Neural cell (in vitro differentiated cells): Measurements from ENCODE around the gene SPAG6. TPM values are rescaled to one million over a fixed set of nuclear protein-coding genes. Genes with fewer than 3 reads are reported as not detected.
A peak's percentile ranks its signal among the peaks of the same experiment; 100 is the strongest.

ENCODE experiments used
- H2AFZ ChIP-seq: fragments of 200-600, 300-800 bp; sonication (generic), shearing (Covaris generic); 2 replicates; pipeline ENCODE4 v1.6.0; 2014; ENCODE audit warnings: low read depth, mild to moderate bottlenecking, antibody characterized with exemption, low read length, moderate library complexity
- H3F3A ChIP-seq: fragments of 200-600 bp; shearing (Covaris generic); 2 replicates; pipeline ENCODE4 v1.6.1; 2016; ENCODE audit warnings: mild to moderate bottlenecking, moderate library complexity, mixed read lengths, antibody characterized with exemption, low read length; ENCODE audit not compliant: insufficient read depth, poor library complexity, severe bottlenecking
- H3K27ac ChIP-seq: fragments of 200-600, 300-800 bp; sonication (generic), shearing (Covaris generic); 2 replicates; pipeline ENCODE4 v1.5.1; 2014; ENCODE audit warnings: mild to moderate bottlenecking, low read length, moderate library complexity
- H3K27me3 ChIP-seq: fragments of 300-800, 200-600 bp; sonication (generic), shearing (Covaris generic); 2 replicates; pipeline ENCODE4 v1.6.0; 2014; ENCODE audit warnings: mild to moderate bottlenecking, low read depth, low read length, moderate library complexity; ENCODE audit not compliant: insufficient read depth
- H3K36me3 ChIP-seq: fragments of 300-800, 200-600 bp; sonication (generic), shearing (Covaris generic); 2 replicates; pipeline ENCODE4 v1.5.1; 2014; ENCODE audit warnings: mild to moderate bottlenecking, antibody characterized with exemption, low read length, moderate library complexity; ENCODE audit not compliant: insufficient read depth
- H3K4me2 ChIP-seq: fragments of 300-800, 200-600 bp; sonication (generic), shearing (Covaris generic); 2 replicates; pipeline ENCODE4 v1.6.0; 2014; ENCODE audit warnings: mild to moderate bottlenecking, low read length
- H3K4me3 ChIP-seq: fragments of 300-800, 200-600 bp; sonication (generic), shearing (Covaris generic); 2 replicates; pipeline ENCODE4 v1.5.1; 2014; ENCODE audit warnings: mild to moderate bottlenecking, low read length, moderate library complexity
- H3K79me2 ChIP-seq: fragments of 200-600 bp; shearing (Covaris generic); replicated peaks from 2 replicates; pipeline ENCODE4 v1.6.0; 2014; ENCODE audit warnings: mild to moderate bottlenecking, low read length, moderate library complexity; ENCODE audit not compliant: insufficient read depth
- H3K9ac ChIP-seq: fragments of 300-800, 200-600 bp; sonication (generic), shearing (Covaris generic); 2 replicates; pipeline ENCODE4 v1.6.1; 2016; ENCODE audit warnings: mild to moderate bottlenecking, low read length, mixed read lengths
- H3K9me2 ChIP-seq: fragments of 200-600 bp; shearing (Covaris generic); 2 replicates; pipeline ENCODE4 v1.6.1; 2016; ENCODE audit warnings: mild to moderate bottlenecking, low read length, mixed read lengths; ENCODE audit not compliant: insufficient read depth
- H3K9me3 ChIP-seq: fragments of 200-600, 300-800 bp; sonication (generic), shearing (Covaris generic); 2 replicates; pipeline ENCODE4 v1.6.1; 2016; ENCODE audit warnings: mild to moderate bottlenecking, mixed run types, low read length, moderate library complexity, mixed read lengths
- H4K20me1 ChIP-seq: fragments of 200-600 bp; shearing (Covaris generic); 2 replicates; pipeline ENCODE4 v1.6.1; 2016; ENCODE audit warnings: mild to moderate bottlenecking, mixed run types; ENCODE audit not compliant: insufficient read depth
- EP300 ChIP-seq: fragments of 450-650 bp; conservative IDR thresholded peaks from 2 replicates; pipeline ENCODE4 v1.6.1; 2014; ENCODE audit warnings: antibody characterized with exemption, mild to moderate bottlenecking, moderate library complexity; ENCODE audit not compliant: poor library complexity, severe bottlenecking
- EZH2 ChIP-seq: fragments of 200-600, 300-800 bp; shearing (Covaris generic), sonication (generic); IDR thresholded peaks from 2 replicates; pipeline ENCODE4 v1.6.1; 2014; ENCODE audit warnings: antibody characterized with exemption, low read length, borderline replicate concordance, mild to moderate bottlenecking; ENCODE audit not compliant: insufficient read depth, poor library complexity, severe bottlenecking
- MXI1 ChIP-seq: fragments of 450-650 bp; conservative IDR thresholded peaks from 2 replicates; pipeline ENCODE4 v1.6.1; 2014; ENCODE audit warnings: antibody characterized with exemption, mild to moderate bottlenecking; ENCODE audit not compliant: poor library complexity, severe bottlenecking
- POLR2AphosphoS5 ChIP-seq: IDR thresholded peaks from 2 replicates; pipeline ENCODE4 v1.6.1; 2012
- RAD21 ChIP-seq: fragments of 450-650 bp; conservative IDR thresholded peaks from 2 replicates; pipeline ENCODE4 v1.6.1; 2014; ENCODE audit warnings: antibody characterized with exemption, mild to moderate bottlenecking, moderate library complexity
- SMC3 ChIP-seq: fragments of 450-650 bp; conservative IDR thresholded peaks from 2 replicates; pipeline ENCODE4 v1.6.1; 2014; ENCODE audit warnings: antibody characterized with exemption, mild to moderate bottlenecking, moderate library complexity; ENCODE audit not compliant: poor library complexity
- TAF1 ChIP-seq: IDR thresholded peaks from 2 replicates; pipeline ENCODE4 v1.6.1; 2012; ENCODE audit warnings: low read depth
- polyA plus RNA-seq: library from polyadenylated mRNA; depleted of rRNA; stranded (reverse); fragments of >200 nt; gene quantifications from 2 replicates; pipeline ENCODE4 v1.2.3, GENCODE V29; 2014
- TF ChIP-seq, protein P1 (sequence below): fragments of 450-650 bp; IDR thresholded peaks from 2 replicates; pipeline ENCODE4 v1.5.1; 2014; ENCODE audit warnings: antibody characterized with exemption, mild to moderate bottlenecking, moderate library complexity; ENCODE audit not compliant: poor library complexity, severe bottlenecking

Gene SPAG6
- polyA plus RNA-seq, 1 donor from 2014 or later = 0.36 TPM

- Histone ChIP-seq H3F3A (no peaks in the 10 kb centered on the region), H3K27me3 (no peaks in the 10 kb centered on the region), H3K9me2 (no peaks in the 10 kb centered on the region), H2AFZ (peak overlapping the region; percentile 88), H3K4me3 (peak overlapping the region; percentile 82), H3K36me3 (no peaks in the 10 kb centered on the region), H4K20me1 (no peaks in the 10 kb centered on the region), H3K79me2 (peaks cover 20% of the 10 kb centered on the region), H3K9ac (peak overlapping the region; percentile 98), H3K4me2 (peak overlapping the region; percentile 95), H3K9me3 (no peaks in the 10 kb centered on the region), H3K27ac (peak overlapping the region; percentile 97)
- TF ChIP-seq SMC3 (no peak), EP300 (no peak), EZH2 (no peak), TAF1 (no peak), MXI1 (no peak), POLR2AphosphoS5 (no peak)
- TF ChIP-seq, protein P1, sequence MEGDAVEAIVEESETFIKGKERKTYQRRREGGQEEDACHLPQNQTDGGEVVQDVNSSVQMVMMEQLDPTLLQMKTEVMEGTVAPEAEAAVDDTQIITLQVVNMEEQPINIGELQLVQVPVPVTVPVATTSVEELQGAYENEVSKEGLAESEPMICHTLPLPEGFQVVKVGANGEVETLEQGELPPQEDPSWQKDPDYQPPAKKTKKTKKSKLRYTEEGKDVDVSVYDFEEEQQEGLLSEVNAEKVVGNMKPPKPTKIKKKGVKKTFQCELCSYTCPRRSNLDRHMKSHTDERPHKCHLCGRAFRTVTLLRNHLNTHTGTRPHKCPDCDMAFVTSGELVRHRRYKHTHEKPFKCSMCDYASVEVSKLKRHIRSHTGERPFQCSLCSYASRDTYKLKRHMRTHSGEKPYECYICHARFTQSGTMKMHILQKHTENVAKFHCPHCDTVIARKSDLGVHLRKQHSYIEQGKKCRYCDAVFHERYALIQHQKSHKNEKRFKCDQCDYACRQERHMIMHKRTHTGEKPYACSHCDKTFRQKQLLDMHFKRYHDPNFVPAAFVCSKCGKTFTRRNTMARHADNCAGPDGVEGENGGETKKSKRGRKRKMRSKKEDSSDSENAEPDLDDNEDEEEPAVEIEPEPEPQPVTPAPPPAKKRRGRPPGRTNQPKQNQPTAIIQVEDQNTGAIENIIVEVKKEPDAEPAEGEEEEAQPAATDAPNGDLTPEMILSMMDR = no peak
Measured at GRCh38 chr10:22437620-22438588, 92.6 kb downstream of the SPAG6 start.

- Histone ChIP-seq H3K4me2 (peak overlapping the region; percentile 95), H3K9me3 (no peaks in the 10 kb centered on the region), H2AFZ (no peak overlapping the region), H4K20me1 (no peaks in the 10 kb centered on the region), H3K27me3 (no peaks in the 10 kb centered on the region), H3F3A (no peaks in the 10 kb centered on the region), H3K9me2 (no peaks in the 10 kb centered on the region), H3K9ac (peak overlapping the region; percentile 98), H3K79me2 (peaks cover 20% of the 10 kb centered on the region), H3K4me3 (peak overlapping the region; percentile 82), H3K27ac (peak overlapping the region; percentile 97), H3K36me3 (no peaks in the 10 kb centered on the region)
- TF ChIP-seq EP300 (no peak), MXI1 (no peak), POLR2AphosphoS5 (no peak), RAD21 (no peak), EZH2 (no peak)
- TF ChIP-seq, protein P1 = no peak
Measured at GRCh38 chr10:22438711-22439110, 93.4 kb downstream of the SPAG6 start.
